Gastrocnemius medialis (tissue), 4 donors: Measurements from ENCODE around the gene PIP5KL1. TPM values are rescaled to one million over a fixed set of nuclear protein-coding genes. Genes with fewer than 3 reads are reported as not detected.

ENCODE experiments used
- ATAC-seq, 2 donors: fragments of 150-250 bp; one replicate each; pipeline ENCODE4 v1.9.1; 2016
- DNase-seq, 2 donors: peaks; one replicate each; pipeline ENCODE4 v3.0.0-alpha.2; 2019
- H3K27ac ChIP-seq, 4 donors: fragments of 200-600 bp; sonication (generic); 1 replicate in 1 of 4; 2 replicates in 3 of 4; pipeline ENCODE4 v1.5.1; 2016 to 2018; ENCODE audit warnings: mild to moderate bottlenecking in 2 of 4, moderate library complexity in 1 of 4
- H3K27me3 ChIP-seq, 3 donors: fragments of 200-600 bp; sonication (generic) in 2 of 3; 1 replicate in 1 of 3; 2 replicates in 2 of 3; pipeline versions ENCODE4 v1.5.1 to v1.6.0; 2016 to 2019; ENCODE audit warnings: mild to moderate bottlenecking in 1 of 3, moderate library complexity in 1 of 3
- H3K36me3 ChIP-seq, 2 donors: fragments of 200-600 bp; sonication (generic) in 1 of 2; one replicate each; pipeline ENCODE4 v1.5.1; 2017 to 2018
- H3K4me1 ChIP-seq, 2 donors: fragments of 200-600 bp; sonication (generic) in 1 of 2; one replicate each; pipeline ENCODE4 v1.5.1; 2016 to 2017; ENCODE audit warnings: mild to moderate bottlenecking in 2 of 2
- H3K4me3 ChIP-seq, 4 donors: fragments of 200-600 bp; sonication (generic) in 3 of 4; 1 replicate in 1 of 4; 2 replicates in 3 of 4; pipeline ENCODE4 v1.5.1; 2016 to 2019; ENCODE audit warnings: mild to moderate bottlenecking in 2 of 4
- H3K9me3 ChIP-seq, 3 donors: fragments of 200-600 bp; sonication (generic) in 2 of 3; 1 replicate in 1 of 3; 2 replicates in 2 of 3; pipeline ENCODE4 v1.5.1; 2016 to 2019
- POLR2A ChIP-seq, 2 donors: fragments of 450-650 bp; IDR thresholded peaks; one replicate each; pipeline ENCODE4 v1.6.1; 2017; ENCODE audit warnings: antibody characterized with exemption in 2 of 2, mild to moderate bottlenecking in 2 of 2, moderate library complexity in 2 of 2
- in situ Hi-C, 4 donors: fragments of 200-750 bp; cut with MboI; loops; one replicate each; pipeline versions ENCODE4 v1.15.0 to v1.8.0; 2017; ENCODE audit warnings: low sequenced_read_pairs in 4 of 4
- intact Hi-C: fragments of 100-400 bp; cut with DNase I; formaldehyde crosslinking; loops from one replicate; pipeline ENCODE4 v1.15.1; 2023; ENCODE audit warnings: low total_unique reads
- total RNA-seq, 4 donors: library from RNA; depleted of rRNA; stranded (reverse); fragments of >200 nt; gene quantifications; one replicate each; pipeline versions ENCODE4 v1.1.0 to v1.2.3, GENCODE V29; 2016
- TF ChIP-seq, protein P1 (sequence below), 5 experiments: fragments of 450-650 bp in 3 of 5; fragments of 200-600 bp in 2 of 5; sonication (generic) in 2 of 5; IDR thresholded peaks in 4 of 5; conservative IDR thresholded peaks in 1 of 5; 1 replicate in 4 of 5; 2 replicates in 1 of 5; pipeline ENCODE4 v1.5.1; 2016 to 2019; ENCODE audit warnings: antibody characterized with exemption in 5 of 5, mild to moderate bottlenecking in 3 of 5, moderate library complexity in 3 of 5

PIP5KL1 gene
- total RNA-seq, 4 donors from 2014 or later: 4.2 TPM; not detected in 3

DNA sequence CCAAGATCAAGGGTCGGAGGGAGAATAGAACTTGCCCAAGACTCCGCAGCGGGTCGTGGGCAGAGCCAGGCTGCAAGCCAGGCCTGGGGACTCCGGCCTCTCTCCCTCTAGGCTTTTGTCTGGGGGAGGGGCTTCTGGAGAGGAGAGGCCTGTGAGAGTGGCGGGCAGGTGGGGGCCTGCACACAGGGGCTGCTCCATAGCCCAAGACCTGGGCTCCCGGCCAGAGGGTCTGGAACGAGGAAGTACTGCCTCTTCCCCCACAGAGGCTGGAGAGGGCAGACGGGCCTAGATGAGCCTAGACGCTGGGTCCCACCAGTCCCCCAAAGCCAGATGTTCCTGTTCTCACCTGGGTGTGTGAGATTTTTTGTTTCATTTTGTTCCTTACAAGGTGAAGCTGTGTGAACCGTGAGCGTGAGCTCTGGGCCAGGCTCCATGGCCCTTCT is 26.0 kb downstream of the PIP5KL1 start:
- DNase-seq (no peak), ATAC-seq (no peak)
- intact Hi-C loops (no loop called here), in situ Hi-C loops (loop anchor here in 1 of 4 donors (25.0 kb wide), 1 partner anchor 667 kb away; no protein-coding TSS in a partner anchor)
- Histone ChIP-seq H3K4me1 (peaks cover 20% of the 10 kb centered on the region in 2 donors), H3K27ac (peak overlapping the region; percentile 9 to 75 (median 66)), H3K9me3 (no peaks in the 10 kb centered on the region), H3K4me3 (no peak overlapping the region), H3K27me3 (no peaks in the 10 kb centered on the region), H3K36me3 (peaks cover 0 to 12% of the 10 kb centered on the region in 2 donors)
- TF ChIP-seq POLR2A (IDR thresholded peaks at IDR 0.05): no peak
- TF ChIP-seq, protein P1, sequence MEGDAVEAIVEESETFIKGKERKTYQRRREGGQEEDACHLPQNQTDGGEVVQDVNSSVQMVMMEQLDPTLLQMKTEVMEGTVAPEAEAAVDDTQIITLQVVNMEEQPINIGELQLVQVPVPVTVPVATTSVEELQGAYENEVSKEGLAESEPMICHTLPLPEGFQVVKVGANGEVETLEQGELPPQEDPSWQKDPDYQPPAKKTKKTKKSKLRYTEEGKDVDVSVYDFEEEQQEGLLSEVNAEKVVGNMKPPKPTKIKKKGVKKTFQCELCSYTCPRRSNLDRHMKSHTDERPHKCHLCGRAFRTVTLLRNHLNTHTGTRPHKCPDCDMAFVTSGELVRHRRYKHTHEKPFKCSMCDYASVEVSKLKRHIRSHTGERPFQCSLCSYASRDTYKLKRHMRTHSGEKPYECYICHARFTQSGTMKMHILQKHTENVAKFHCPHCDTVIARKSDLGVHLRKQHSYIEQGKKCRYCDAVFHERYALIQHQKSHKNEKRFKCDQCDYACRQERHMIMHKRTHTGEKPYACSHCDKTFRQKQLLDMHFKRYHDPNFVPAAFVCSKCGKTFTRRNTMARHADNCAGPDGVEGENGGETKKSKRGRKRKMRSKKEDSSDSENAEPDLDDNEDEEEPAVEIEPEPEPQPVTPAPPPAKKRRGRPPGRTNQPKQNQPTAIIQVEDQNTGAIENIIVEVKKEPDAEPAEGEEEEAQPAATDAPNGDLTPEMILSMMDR (IDR thresholded peaks at IDR 0.05 in 4 of 5, conservative IDR thresholded peaks at IDR 0.05 in 1 of 5): no peak

DNA sequence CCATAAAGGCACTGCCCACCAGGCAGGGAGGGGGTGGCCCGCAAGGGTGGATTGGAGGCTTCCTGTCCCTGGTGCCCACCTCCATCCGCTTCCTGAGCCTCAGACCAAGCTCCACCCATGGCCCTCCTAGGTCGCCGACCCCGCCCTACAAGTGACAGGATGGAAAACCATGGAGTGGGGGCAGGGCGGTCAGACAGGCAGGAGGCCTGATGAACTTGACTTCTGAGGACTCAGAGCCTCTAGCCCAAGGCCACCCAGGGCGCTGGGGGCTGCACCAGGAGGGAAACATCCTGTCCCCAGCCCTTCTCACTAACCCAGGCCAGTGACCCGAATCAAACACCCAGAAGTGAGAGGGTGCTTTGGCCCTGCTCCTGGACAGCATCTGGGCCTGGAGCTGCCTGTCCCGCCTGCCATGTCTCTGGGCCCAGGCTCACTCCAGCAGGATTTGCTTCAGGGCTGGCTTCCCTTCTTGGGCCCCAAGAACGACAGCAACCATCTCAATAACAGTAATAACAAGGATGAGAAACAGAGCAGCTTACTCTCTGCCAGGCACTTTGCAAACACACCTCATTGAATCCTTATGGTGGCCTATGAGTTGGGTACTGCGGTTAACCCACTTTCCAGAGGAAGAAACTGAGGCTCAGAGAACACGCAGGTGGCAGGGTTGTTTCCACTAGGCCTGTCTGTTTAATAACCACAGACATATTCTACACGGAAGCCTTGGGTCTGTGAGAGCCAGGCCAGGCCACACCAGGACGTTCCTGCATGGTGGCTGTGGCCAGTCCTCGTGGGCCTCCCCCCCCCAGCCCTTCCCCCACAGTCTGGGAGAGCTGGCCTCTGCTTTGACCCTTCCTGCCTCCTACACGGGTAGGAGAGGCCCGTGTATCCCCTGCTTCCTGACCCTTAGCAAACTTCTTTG is 26.8 kb downstream of the PIP5KL1 start:
- intact Hi-C loops (no loop called here), in situ Hi-C loops (loop anchor here in 1 of 4 donors (25.0 kb wide), 1 partner anchor 667 kb away; no protein-coding TSS in a partner anchor)
- Histone ChIP-seq H3K27ac (peak overlapping the region; percentile 9 to 75 (median 66)), H3K4me3 (no peak overlapping the region), H3K27me3 (no peaks in the 10 kb centered on the region), H3K36me3 (peaks cover 0 to 10% of the 10 kb centered on the region in 2 donors), H3K4me1 (peaks cover 20 to 21% of the 10 kb centered on the region in 2 donors), H3K9me3 (no peaks in the 10 kb centered on the region)
- peak in 1 of 2 donors; percentile 47 for DNase-seq
- TF ChIP-seq, protein P1 (IDR thresholded peaks at IDR 0.05 in 4 of 5, conservative IDR thresholded peaks at IDR 0.05 in 1 of 5): no peak
- TF ChIP-seq POLR2A (IDR thresholded peaks at IDR 0.05): no peak
- no peak for ATAC-seq

DNA sequence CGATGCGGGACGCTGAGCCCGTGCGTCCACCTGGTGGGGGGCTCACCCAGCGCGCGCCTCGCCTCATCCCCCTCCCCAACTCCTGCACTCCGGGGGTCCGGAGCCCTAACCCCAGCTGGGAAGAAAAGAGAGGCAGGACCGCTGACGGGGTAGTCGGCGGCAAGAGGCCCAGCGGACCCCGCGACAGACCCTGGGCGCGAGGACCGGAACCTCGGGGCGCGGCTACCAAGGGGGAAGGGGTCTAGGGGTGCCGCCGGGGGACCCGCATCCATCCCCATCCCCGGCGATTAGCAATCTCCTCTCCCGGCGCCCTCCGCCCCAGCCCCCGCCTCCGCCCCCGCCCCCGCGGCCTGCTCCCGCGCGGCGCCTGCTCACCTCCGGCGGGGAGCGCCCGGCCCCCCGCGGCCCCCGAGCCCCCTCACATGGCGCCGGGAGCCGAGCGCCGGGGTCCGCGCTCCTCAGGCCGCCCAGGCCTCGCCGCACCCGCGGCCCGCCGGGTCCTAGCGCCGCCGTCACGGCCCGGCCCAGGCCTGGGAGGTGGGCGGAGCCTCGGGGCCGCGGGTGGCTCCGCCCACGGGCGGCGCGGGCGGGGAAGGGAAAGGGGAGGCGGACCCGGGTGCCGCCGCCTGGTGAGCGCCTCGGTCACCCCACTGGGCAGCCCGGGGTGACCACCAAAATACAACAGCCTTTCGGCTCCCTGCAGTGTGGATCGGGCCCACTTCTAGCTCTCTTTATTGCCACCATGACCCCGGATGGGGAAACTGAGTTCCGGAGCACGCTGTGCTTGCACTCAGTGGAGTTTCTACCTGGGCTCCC is 31.2 kb downstream of the PIP5KL1 start, which contains the start of gene ST6GALNAC6:
TSS of gene ST6GALNAC6 (minus strand) at position 476 of the 816 bp plus-strand sequence. CDS start 1,622 bp downstream, outside the sequence.
- Histone ChIP-seq H3K36me3 (peaks cover 0 to 18% of the 10 kb centered on the region in 2 donors), H3K27me3 (no peaks in the 10 kb centered on the region), H3K27ac (peak within 1 kb of the TSS; percentile 90 to 97 (median 93)), H3K9me3 (no peaks in the 10 kb centered on the region), H3K4me1 (peaks cover 30 to 45% of the 10 kb centered on the region in 2 donors), H3K4me3 (peak within 1 kb of the TSS; percentile 89 to 94 (median 90))
- TF ChIP-seq, protein P1 (IDR thresholded peaks at IDR 0.05 in 4 of 5, conservative IDR thresholded peaks at IDR 0.05 in 1 of 5): peak in 1 of 5 experiments; percentile 13
- TF ChIP-seq POLR2A (IDR thresholded peaks at IDR 0.05): peak; percentile 69 to 79
- in situ Hi-C loops: no loop called here
- DNase-seq: peak in 1 of 2 donors; percentile 64
- intact Hi-C loops: loop anchor here (5.0 kb wide), 1 partner anchor 447 kb away; the partner anchor contains the start of genes LRSAM1 and RPL12
- peak; percentile 68 to 72 for ATAC-seq

DNA sequence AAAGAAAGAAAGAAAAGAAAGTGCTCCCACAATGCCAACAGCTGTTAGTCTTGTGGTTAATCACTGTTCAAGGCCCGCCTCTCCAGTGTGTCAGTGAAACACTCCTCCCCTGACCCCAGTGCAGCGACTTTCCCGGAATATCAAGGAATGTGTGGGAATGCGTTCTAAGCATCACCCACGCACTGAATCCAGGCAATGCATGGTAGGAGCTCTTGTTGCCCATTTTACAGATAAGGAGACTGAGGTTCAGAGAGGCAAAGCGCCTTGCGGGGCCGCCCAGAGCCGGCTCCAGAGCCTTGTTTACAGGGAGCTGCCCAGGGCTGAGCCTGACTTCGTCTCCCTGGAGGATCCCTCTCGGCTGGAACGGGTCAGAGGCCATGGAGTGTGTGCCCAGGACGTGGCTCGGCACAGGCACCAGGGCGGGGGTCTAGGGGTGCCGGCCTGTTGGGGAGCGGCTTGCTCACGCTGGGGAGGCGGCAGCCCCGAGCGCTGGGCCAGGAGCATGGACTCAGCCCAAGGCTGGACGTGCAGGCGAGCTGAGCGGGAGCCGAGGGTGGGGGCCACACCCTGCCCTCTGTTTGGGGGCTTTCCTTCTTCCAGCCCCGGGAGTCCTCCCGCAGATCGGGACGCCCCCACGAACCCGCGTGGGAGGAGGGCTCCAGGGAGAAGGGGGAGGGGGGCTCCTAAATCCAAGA is 32.0 kb downstream of the PIP5KL1 start:
- H3K27me3 ChIP-seq: no peaks in the 10 kb centered on the region
- in situ Hi-C loops: no loop called here
- H3K4me3 ChIP-seq: peak overlapping the region; percentile 89 to 94 (median 90)
- peaks cover 23 to 40% of the 10 kb centered on the region in 2 donors for H3K4me1 ChIP-seq
- peak overlapping the region; percentile 90 to 97 (median 93) for H3K27ac ChIP-seq
- TF ChIP-seq, protein P1 (IDR thresholded peaks at IDR 0.05 in 4 of 5, conservative IDR thresholded peaks at IDR 0.05 in 1 of 5): no peak
- TF ChIP-seq POLR2A (IDR thresholded peaks at IDR 0.05): no peak
- H3K36me3 ChIP-seq: peaks cover 0 to 25% of the 10 kb centered on the region in 2 donors
- intact Hi-C loops: loop anchor here (5.0 kb wide), 1 partner anchor 446 kb away; the partner anchor contains the start of genes LRSAM1 and RPL12
- ATAC-seq (peak; percentile 18 to 30), DNase-seq (no peak)
- no peaks in the 10 kb centered on the region for H3K9me3 ChIP-seq
